IMR-90 (cell line): ENCODE results near the gene IGFBP1. TPM values are rescaled to one million over a fixed set of nuclear protein-coding genes. Genes with fewer than 3 reads are reported as not detected.

ENCODE experiments used
- ATAC-seq: fragments of 200-7000 bp; cut with Tn5 transposase; 2 replicates; pipeline ENCODE4 v1.9.1; 2020; ENCODE audit warnings: low read depth, mild to moderate bottlenecking, moderate library complexity
- BruUV-seq: library from RNA; stranded (reverse); fragments of 400-500 nt; replicated peaks from 2 replicates; lab custom pipeline; 2021; lab: Mats Ljungman, UMichigan
- CTCF ChIA-PET: fragments of 300-600 bp; formaldehyde crosslinking; extraction: SDS; loops from one replicate; lab custom pipeline; 2021; ENCODE audit warnings: antibody characterized with exemption; lab: Yijun Ruan, JAX
- POLR2A ChIA-PET: fragments of 300-600 bp; sonication (Branson Sonifier 250); formaldehyde crosslinking; loops from one replicate; lab custom pipeline; 2022; ENCODE audit warnings: antibody characterized with exemption; ENCODE audit not compliant: unreplicated experiment; lab: Charles Lee
- DNase-seq: peaks from one replicate; pipeline ENCODE4 v3.0.0; 2013
- H2AFZ ChIP-seq: replicated peaks from 2 replicates; pipeline ENCODE3; 2013; ENCODE audit warnings: low read length, mild to moderate bottlenecking; ENCODE audit not compliant: poor library complexity
- H2AK5ac ChIP-seq: 2 replicates; pipeline ENCODE4 v1.6.1; 2013; ENCODE audit warnings: low read depth, low read length, inconsistent platforms
- H2AK9ac ChIP-seq: replicated peaks from 2 replicates; pipeline ENCODE3; 2013; ENCODE audit warnings: mild to moderate bottlenecking, low read depth, low read length, moderate library complexity; ENCODE audit not compliant: poor library complexity
- H2BK120ac ChIP-seq: 2 replicates; pipeline ENCODE4 v1.6.1; 2013; ENCODE audit warnings: low read depth, low read length, inconsistent platforms
- H2BK15ac ChIP-seq: 3 replicates; pipeline ENCODE4 v1.6.1; 2013; ENCODE audit warnings: low read depth, low read length, inconsistent platforms
- H2BK20ac ChIP-seq: 2 replicates; pipeline ENCODE4 v1.6.1; 2013; ENCODE audit warnings: low read depth, mild to moderate bottlenecking, inconsistent platforms, low read length, moderate library complexity
- H2BK5ac ChIP-seq: 2 replicates; pipeline ENCODE4 v1.6.1; 2013; ENCODE audit warnings: mild to moderate bottlenecking, low read depth, low read length, inconsistent platforms; ENCODE audit not compliant: poor library complexity, severe bottlenecking
- H3K14ac ChIP-seq: replicated peaks from 2 replicates; pipeline ENCODE4 v1.6.1; 2013; ENCODE audit warnings: low read depth, low read length, inconsistent platforms
- H3K18ac ChIP-seq: 2 replicates; pipeline ENCODE4 v1.6.1; 2013; ENCODE audit warnings: low read depth, low read length, control low read depth
- H3K23ac ChIP-seq: 2 replicates; pipeline ENCODE4 v1.6.1; 2013; ENCODE audit warnings: low read depth, low read length, inconsistent platforms
- H3K27ac ChIP-seq: 2 replicates; pipeline ENCODE4 v1.5.1; 2013; ENCODE audit warnings: mild to moderate bottlenecking, control low read depth, low read length; ENCODE audit not compliant: insufficient read depth
- H3K27me3 ChIP-seq: 2 replicates; pipeline ENCODE4 v1.6.1; 2013; ENCODE audit warnings: low read length; ENCODE audit not compliant: control insufficient read depth, insufficient read depth
- H3K36me3 ChIP-seq: 2 replicates; pipeline ENCODE4 v1.6.1; 2013; ENCODE audit warnings: low read length, mixed read lengths; ENCODE audit not compliant: control insufficient read depth, insufficient read depth
- H3K4ac ChIP-seq: 2 replicates; pipeline ENCODE4 v1.6.1; 2013; ENCODE audit warnings: low read depth, low read length, inconsistent platforms
- H3K4me1 ChIP-seq: 2 replicates; pipeline ENCODE4 v1.6.1; 2013; ENCODE audit warnings: low read length, mixed read lengths; ENCODE audit not compliant: control insufficient read depth, insufficient read depth
- H3K4me2 ChIP-seq: 2 replicates; pipeline ENCODE4 v1.6.1; 2013; ENCODE audit warnings: low read depth, mild to moderate bottlenecking, control low read depth, low read length, moderate library complexity
- H3K4me3 ChIP-seq: 2 replicates; pipeline ENCODE4 v1.5.1; 2013; ENCODE audit warnings: low read depth, mild to moderate bottlenecking, control low read depth, low read length, moderate library complexity; ENCODE audit not compliant: insufficient read depth
- H3K56ac ChIP-seq: 2 replicates; pipeline ENCODE4 v1.6.1; 2013; ENCODE audit warnings: low read length, inconsistent platforms; ENCODE audit not compliant: insufficient read depth; ENCODE audit errors: extremely low read depth
- H3K79me1 ChIP-seq, 2 experiments: 2 replicates each; pipeline ENCODE4 v1.6.1; 2013; ENCODE audit warnings: low read length in 2 of 2, inconsistent platforms in 1 of 2, low read depth in 1 of 2
- H3K9ac ChIP-seq: 2 replicates; pipeline ENCODE4 v1.6.1; 2013; ENCODE audit warnings: low read depth, low read length, control low read depth
- H3K9me1 ChIP-seq: 2 replicates; pipeline ENCODE4 v1.6.1; 2013; ENCODE audit warnings: low read length, inconsistent platforms; ENCODE audit not compliant: insufficient read depth
- H3K9me3 ChIP-seq: 2 replicates; pipeline ENCODE4 v1.6.1; 2013; ENCODE audit warnings: low read length; ENCODE audit not compliant: control insufficient read depth, insufficient read depth
- H4K20me1 ChIP-seq: 2 replicates; pipeline ENCODE4 v1.6.1; 2013; ENCODE audit warnings: low read length, inconsistent platforms; ENCODE audit not compliant: insufficient read depth
- H4K5ac ChIP-seq: 2 replicates; pipeline ENCODE4 v1.6.1; 2013; ENCODE audit warnings: mild to moderate bottlenecking, low read depth, low read length, control low read depth
- H4K8ac ChIP-seq, 2 experiments: 2 replicates each; pipeline ENCODE4 v1.6.1; 2013; ENCODE audit warnings: low read depth in 2 of 2, low read length in 2 of 2, control low read depth in 1 of 2, inconsistent platforms in 1 of 2
- H4K91ac ChIP-seq: 2 replicates; pipeline ENCODE4 v1.6.1; 2013; ENCODE audit warnings: low read depth, low read length, inconsistent platforms; ENCODE audit not compliant: insufficient read depth
- BHLHE40 ChIP-seq: fragments of 150-350 bp; IDR thresholded peaks from 2 replicates; pipeline ENCODE4 v1.6.1; 2016; ENCODE audit warnings: mild to moderate bottlenecking, low read depth, low read length
- CEBPB ChIP-seq: IDR thresholded peaks from 2 replicates; pipeline ENCODE4 v1.6.1; 2012; ENCODE audit warnings: low read depth, low read length, improper control_type of control experiment
- CHD1 ChIP-seq: IDR thresholded peaks from 2 replicates; pipeline ENCODE4 v1.6.1; 2012; ENCODE audit warnings: low read depth, low read length, improper control_type of control experiment
- FOS ChIP-seq: fragments of 150-350 bp; IDR thresholded peaks from 2 replicates; pipeline ENCODE4 v1.6.1; 2016; ENCODE audit warnings: low read depth, low read length
- MAFK ChIP-seq: IDR thresholded peaks from 2 replicates; pipeline ENCODE4 v1.6.1; 2012; ENCODE audit warnings: low read depth, low read length, improper control_type of control experiment
- MAZ ChIP-seq: IDR thresholded peaks from 2 replicates; pipeline ENCODE4 v1.6.1; 2012; ENCODE audit warnings: low read depth, mild to moderate bottlenecking, low read length, improper control_type of control experiment, moderate library complexity, borderline replicate concordance
- MXI1 ChIP-seq: IDR thresholded peaks from 2 replicates; pipeline ENCODE4 v1.6.1; 2012; ENCODE audit warnings: low read depth, mild to moderate bottlenecking, low read length, moderate library complexity, borderline replicate concordance
- NFE2L2 ChIP-seq: fragments of 150-350 bp; IDR thresholded peaks from 2 replicates; pipeline ENCODE4 v1.6.1; 2016; ENCODE audit warnings: low read depth, mild to moderate bottlenecking, low read length
- POLR2A ChIP-seq: IDR thresholded peaks from 2 replicates; pipeline ENCODE4 v1.6.1; 2012; ENCODE audit warnings: mild to moderate bottlenecking, low read depth, low read length
- RAD21 ChIP-seq: IDR thresholded peaks from 2 replicates; pipeline ENCODE4 v1.6.1; 2012; ENCODE audit warnings: low read length, improper control_type of control experiment
- RCOR1 ChIP-seq: IDR thresholded peaks from 2 replicates; pipeline ENCODE4 v1.6.1; 2012; ENCODE audit warnings: mild to moderate bottlenecking, low read length, improper control_type of control experiment; ENCODE audit not compliant: insufficient replicate concordance
- RFX5 ChIP-seq: IDR thresholded peaks from 2 replicates; pipeline ENCODE4 v1.8.0; 2012; ENCODE audit warnings: low read depth, mild to moderate bottlenecking, low read length, moderate library complexity
- SMC3 ChIP-seq: fragments of 150-350 bp; IDR thresholded peaks from 2 replicates; pipeline ENCODE4 v1.6.1; 2016; ENCODE audit warnings: low read depth, mild to moderate bottlenecking, antibody characterized with exemption, low read length, moderate library complexity
- WGBS, 2 experiments: methylation state at CpG; one replicate each; pipeline versions ENCODE4 v1.1.5 to v1.1.7; 2013; ENCODE audit warnings: missing lambda C conversion rate in 2 of 2; ENCODE audit not compliant: insufficient read length in 1 of 2; ENCODE audit errors: extremely low coverage in 2 of 2; 5-methylcytosine and 5-hydroxymethylcytosine counted together
- dilution Hi-C: fragments of 300-500 bp; cut with HindIII; formaldehyde crosslinking; loops from one replicate; pipeline ENCODE4 v1.14.3; 2018; ENCODE audit warnings: low sequenced_read_pairs; ENCODE audit not compliant: unreplicated experiment
- in situ Hi-C: fragments of 300-500 bp; cut with MboI; formaldehyde crosslinking; loops from 3 replicates; pipeline ENCODE4 v1.14.3; 2019; ENCODE audit warnings: low sequenced_read_pairs, inconsistent platforms, mixed read lengths
- intact Hi-C: fragments of 100-400 bp; cut with micrococcal nuclease; formaldehyde crosslinking; loops from 2 replicates; pipeline ENCODE4 v1.10.0; 2022
- polyA plus RNA-seq, 3 experiments: library from polyadenylated mRNA; depleted of rRNA; stranded (reverse); fragments of >200 nt; gene quantifications; 2 replicates each; pipeline ENCODE4 v1.2.3, GENCODE V29; 2012; ENCODE audit warnings: low replicate concordance in 1 of 3
- total RNA-seq: library from RNA; depleted of rRNA; stranded (reverse); fragments of >200 nt; gene quantifications from 2 replicates; pipeline ENCODE4 v1.2.3, GENCODE V29; 2012
- TF ChIP-seq, protein P1 (sequence below): fragments of 150-350 bp; IDR thresholded peaks from 2 replicates; pipeline ENCODE4 v1.6.1; 2017; ENCODE audit warnings: mild to moderate bottlenecking, antibody characterized with exemption, low read length, low read depth
- TF ChIP-seq, protein P2 (sequence below): fragments of 150-350 bp; IDR thresholded peaks from 2 replicates; pipeline ENCODE4 v1.6.1; 2016; ENCODE audit warnings: low read depth, mild to moderate bottlenecking, low read length, moderate library complexity, borderline replicate concordance

The IGFBP1 gene
- total and polyA plus RNA-seq, 2 of the 4 experiments (the other 2 are of a cell fraction): not detected

DNA sequence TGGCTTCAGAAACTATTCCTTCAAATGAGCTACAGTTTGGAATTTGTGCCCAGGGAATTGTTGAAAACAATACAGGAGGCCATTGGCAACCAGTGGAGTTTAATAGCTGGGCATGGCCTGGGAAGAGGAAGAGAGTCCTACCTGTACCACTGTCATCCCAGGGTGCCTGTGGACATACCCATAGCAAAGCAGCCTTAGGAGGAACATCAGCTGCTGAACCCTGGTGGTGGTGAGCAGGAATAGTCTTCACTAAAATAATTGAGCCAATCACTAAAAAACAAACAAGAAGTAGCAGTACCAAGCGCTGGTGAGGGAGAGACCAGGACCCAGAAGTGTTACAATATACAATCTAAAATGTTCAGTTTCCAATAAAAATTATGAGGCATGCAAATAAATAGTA is 14.5 kb downstream of the IGFBP1 start:
- Histone ChIP-seq H2AFZ (no peak overlapping the region), H3K23ac (no peak overlapping the region), H2BK5ac (no peak overlapping the region), H2BK20ac (no peak overlapping the region), H3K4me1 (no peaks in the 10 kb centered on the region), H3K18ac (no peak overlapping the region), H3K4me3 (no peak overlapping the region), H2BK120ac (no peak overlapping the region), H3K79me1 (no peaks in the 10 kb centered on the region), H2AK5ac (no peak overlapping the region), H2BK15ac (no peak overlapping the region), H4K91ac (no peak overlapping the region), H4K5ac (no peak overlapping the region), H3K27me3 (peaks cover 17% of the 10 kb centered on the region), H3K4me2 (no peak overlapping the region), H4K20me1 (no peaks in the 10 kb centered on the region), H2AK9ac (no peak overlapping the region), H3K9me1 (no peaks in the 10 kb centered on the region), H4K8ac (no peak overlapping the region), H3K14ac (no peak overlapping the region), H3K9ac (no peak overlapping the region), H3K4ac (no peak overlapping the region), H3K56ac (no peak overlapping the region), H3K27ac (no peak overlapping the region), H3K9me3 (no peaks in the 10 kb centered on the region), H3K36me3 (no peaks in the 10 kb centered on the region)
- no CpG with 5 or more reads among the region's 1 CpG for whole genome bisulfite sequencing, 2 experiments
- CTCF ChIA-PET: no interaction called here
- dilution Hi-C loops (no loop called here), intact Hi-C loops (no loop called here), in situ Hi-C loops (loop anchor here (25.0 kb wide), 1 partner anchor 1034 kb away; no protein-coding TSS in a partner anchor)
- DNase-seq: no peak
- no peak for TF ChIP-seq POLR2A
- no peak for TF ChIP-seq RFX5
- no peak for TF ChIP-seq MAFK
- TF ChIP-seq BHLHE40: no peak
- no peak for TF ChIP-seq RCOR1
- TF ChIP-seq RAD21: no peak
- TF ChIP-seq, protein P1, sequence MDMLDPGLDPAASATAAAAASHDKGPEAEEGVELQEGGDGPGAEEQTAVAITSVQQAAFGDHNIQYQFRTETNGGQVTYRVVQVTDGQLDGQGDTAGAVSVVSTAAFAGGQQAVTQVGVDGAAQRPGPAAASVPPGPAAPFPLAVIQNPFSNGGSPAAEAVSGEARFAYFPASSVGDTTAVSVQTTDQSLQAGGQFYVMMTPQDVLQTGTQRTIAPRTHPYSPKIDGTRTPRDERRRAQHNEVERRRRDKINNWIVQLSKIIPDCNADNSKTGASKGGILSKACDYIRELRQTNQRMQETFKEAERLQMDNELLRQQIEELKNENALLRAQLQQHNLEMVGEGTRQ: no peak
- TF ChIP-seq, protein P2, sequence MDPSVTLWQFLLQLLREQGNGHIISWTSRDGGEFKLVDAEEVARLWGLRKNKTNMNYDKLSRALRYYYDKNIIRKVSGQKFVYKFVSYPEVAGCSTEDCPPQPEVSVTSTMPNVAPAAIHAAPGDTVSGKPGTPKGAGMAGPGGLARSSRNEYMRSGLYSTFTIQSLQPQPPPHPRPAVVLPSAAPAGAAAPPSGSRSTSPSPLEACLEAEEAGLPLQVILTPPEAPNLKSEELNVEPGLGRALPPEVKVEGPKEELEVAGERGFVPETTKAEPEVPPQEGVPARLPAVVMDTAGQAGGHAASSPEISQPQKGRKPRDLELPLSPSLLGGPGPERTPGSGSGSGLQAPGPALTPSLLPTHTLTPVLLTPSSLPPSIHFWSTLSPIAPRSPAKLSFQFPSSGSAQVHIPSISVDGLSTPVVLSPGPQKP: no peak
- no peak for TF ChIP-seq SMC3
- no peak for TF ChIP-seq CHD1
- TF ChIP-seq MAZ: no peak
- no peak for TF ChIP-seq MXI1
- no peak for TF ChIP-seq FOS
- TF ChIP-seq CEBPB: no peak
- no peak for TF ChIP-seq NFE2L2
- BruUV-seq: no TSS peak
- POLR2A ChIA-PET: no interaction called here
- ATAC-seq: no peak
